Testis (tissue), 3 donors: ENCODE measurements around the gene PHF1. TPM values are rescaled to one million over a fixed set of nuclear protein-coding genes. Genes with fewer than 3 reads are reported as not detected.

Source experiments
- DNase-seq: peaks from one replicate; pipeline ENCODE4 v3.0.0-alpha.2; 2019
- H3K27ac ChIP-seq, 2 donors: fragments of 200-600 bp; sonication (generic); one replicate each; pipeline ENCODE4 v1.5.1; 2019
- H3K27me3 ChIP-seq: fragments of 200-600 bp; sonication (generic); one replicate; pipeline ENCODE4 v1.5.1; 2019
- H3K36me3 ChIP-seq: fragments of 200-600 bp; sonication (generic); one replicate; pipeline ENCODE4 v1.5.1; 2017; ENCODE audit warnings: low read depth; ENCODE audit errors: missing control alignments
- H3K4me1 ChIP-seq: fragments of 200-600 bp; sonication (generic); one replicate; pipeline ENCODE4 v1.5.1; 2019
- H3K4me3 ChIP-seq, 2 donors: fragments of 200-600 bp; sonication (generic); one replicate each; pipeline ENCODE4 v1.5.1; 2017 to 2019
- H3K9me3 ChIP-seq: fragments of 200-600 bp; sonication (generic); one replicate; pipeline ENCODE4 v1.5.1; 2017
- CTCF ChIP-seq, 3 experiments: fragments of 450-650 bp in 2 of 3; fragments of 200-600 bp in 1 of 3; sonication (generic) in 1 of 3; IDR thresholded peaks; one replicate each; pipeline ENCODE4 v1.5.1; 2016 to 2019; ENCODE audit warnings: antibody characterized with exemption in 3 of 3, mild to moderate bottlenecking in 2 of 3, moderate library complexity in 1 of 3
- POLR2A ChIP-seq: fragments of 450-650 bp; IDR thresholded peaks from one replicate; pipeline ENCODE4 v1.6.1; 2017; ENCODE audit warnings: antibody characterized with exemption, mild to moderate bottlenecking, moderate library complexity
- WGBS, 2 donors: methylation state at CpG; one replicate each; pipeline ENCODE4 v1.1.5; 2018; 5-methylcytosine and 5-hydroxymethylcytosine counted together
- intact Hi-C: fragments of 100-400 bp; cut with DNase I; formaldehyde crosslinking; loops from one replicate; pipeline ENCODE4 v1.15.1; 2023; ENCODE audit warnings: low total_unique reads
- polyA plus RNA-seq: library from polyadenylated mRNA; stranded (reverse); fragments of 350-450 nt; fragmentation: Illumina TruSeq; extraction: RNeasy Lipid Tissue Mini Kit (QIAGEN cat#74804); gene quantifications from one replicate; pipeline ENCODE4 v1.2.3, GENCODE V29; 2014; ENCODE audit warnings: low read depth, low replicate concordance; ENCODE audit not compliant: insufficient read depth
- total RNA-seq, 2 donors: library from RNA; depleted of rRNA; stranded (reverse); fragments of >200 nt; gene quantifications; one replicate each; pipeline ENCODE4 v1.2.3, GENCODE V29; 2016

The PHF1 gene
- total and polyA plus RNA-seq, 3 donors from 2014 or later = 184 to 218 (median 216) TPM

GRCh38 chr6:33439956-33440648, 29.3 kb downstream of the PHF1 start:
- TF ChIP-seq POLR2A (no peak), CTCF (IDR thresholded peaks at IDR 0.05) (no peak)
- H3K27me3 ChIP-seq = no peaks in the 10 kb centered on the region
- H3K36me3 ChIP-seq = no peaks in the 10 kb centered on the region
- 75 to 80% methylated on average over 9 of the region's 9 CpGs for WGBS, 2 donors
- intact Hi-C loops = no loop called here
- no peaks in the 10 kb centered on the region for H3K4me1 ChIP-seq
- no peak overlapping the region for H3K4me3 ChIP-seq
- no peak overlapping the region for H3K27ac ChIP-seq
- H3K9me3 ChIP-seq = no peaks in the 10 kb centered on the region
- no peak for DNase-seq

- DNase-seq = no peak
- WGBS, 2 donors = 81 to 82% methylated on average over 19 of the region's 19 CpGs
- H3K4me3 ChIP-seq = no peak overlapping the region
- no peak overlapping the region for H3K27ac ChIP-seq
- H3K9me3 ChIP-seq = no peaks in the 10 kb centered on the region
- no peaks in the 10 kb centered on the region for H3K36me3 ChIP-seq
- H3K27me3 ChIP-seq = no peaks in the 10 kb centered on the region
- H3K4me1 ChIP-seq = no peaks in the 10 kb centered on the region
- TF ChIP-seq CTCF (IDR thresholded peaks at IDR 0.05) = no peak
- TF ChIP-seq POLR2A = no peak
- intact Hi-C loops = no loop called here
Observed at GRCh38 chr6:33440649-33441309, 30.0 kb downstream of the PHF1 start.

DNA sequence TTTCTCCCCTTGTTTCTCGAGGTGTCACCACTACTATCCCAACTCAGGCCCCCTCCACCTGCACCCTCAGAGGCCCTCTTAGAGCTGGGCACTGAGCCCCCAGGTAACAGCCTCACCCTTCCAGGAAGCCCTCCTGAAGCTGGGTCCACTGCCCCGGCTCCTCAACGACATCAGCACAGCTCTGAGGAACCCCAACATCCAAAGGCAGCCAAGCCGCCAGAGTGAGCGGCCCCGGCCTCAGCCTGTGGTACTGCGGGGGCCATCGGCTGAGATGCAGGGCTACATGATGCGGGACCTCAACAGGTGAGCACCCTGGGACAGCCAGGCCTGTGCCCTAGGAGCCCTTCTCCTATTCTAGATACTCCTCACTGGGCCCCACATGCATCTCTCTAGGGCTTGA, 30.6 kb downstream of the PHF1 start:
- no peaks in the 10 kb centered on the region for H3K4me1 ChIP-seq
- TF ChIP-seq CTCF (IDR thresholded peaks at IDR 0.05) (no peak), POLR2A (no peak)
- H3K27ac ChIP-seq = no peak overlapping the region
- no peaks in the 10 kb centered on the region for H3K9me3 ChIP-seq
- H3K4me3 ChIP-seq = no peak overlapping the region
- intact Hi-C loops = no loop called here
- no peaks in the 10 kb centered on the region for H3K27me3 ChIP-seq
- DNase-seq = no peak
- WGBS, 2 donors = 87 to 95% methylated on average over 5 to 9 of the region's 9 CpGs
- no peaks in the 10 kb centered on the region for H3K36me3 ChIP-seq

DNA sequence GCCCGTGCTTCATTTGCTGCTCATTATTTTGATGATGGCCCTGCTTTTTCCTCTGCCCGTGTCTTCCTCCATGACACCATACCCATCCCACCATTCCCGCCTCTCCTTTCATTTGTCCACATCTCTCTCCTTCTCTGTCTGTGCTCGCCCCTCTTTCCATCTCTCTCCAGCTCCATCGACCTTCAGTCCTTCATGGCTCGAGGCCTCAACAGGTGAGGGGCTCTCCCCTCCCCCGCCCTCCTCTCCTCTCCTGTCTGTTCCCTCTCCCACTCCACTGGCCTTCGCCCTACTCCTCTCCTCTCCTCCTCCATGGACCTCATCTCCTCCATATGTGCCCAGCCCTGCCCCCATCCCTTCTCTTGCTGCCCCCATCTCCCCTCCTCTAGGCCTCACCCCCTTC, 31.5 kb downstream of the PHF1 start:
- 79 to 85% methylated on average over 8 of the region's 8 CpGs for WGBS, 2 donors
- no peaks in the 10 kb centered on the region for H3K36me3 ChIP-seq
- no peak for TF ChIP-seq POLR2A
- TF ChIP-seq CTCF (IDR thresholded peaks at IDR 0.05) = no peak

More for the DNA sequence above, 31.5 kb downstream of the PHF1 start:
- no peak for DNase-seq
- H3K9me3 ChIP-seq = no peaks in the 10 kb centered on the region
- H3K4me3 ChIP-seq = no peak overlapping the region
- no peak overlapping the region for H3K27ac ChIP-seq
- H3K27me3 ChIP-seq = no peaks in the 10 kb centered on the region
- intact Hi-C loops = no loop called here
- no peaks in the 10 kb centered on the region for H3K4me1 ChIP-seq
